SK-N-SH treated with all-trans-retinoic acid at 6 μM for 48 hours (cell line): ENCODE results near the gene CCDC57.

Source experiments
- ATAC-seq: fragments of 200-7000 bp; cut with Tn5 transposase; 3 replicates; pipeline ENCODE4 v1.9.1; 2020; ENCODE audit warnings: mild to moderate bottlenecking, moderate library complexity
- ARNTL ChIP-seq: fragments of 450-650 bp; formaldehyde crosslinking; IDR thresholded peaks from 2 replicates; pipeline ENCODE4 v1.5.0; 2020; ENCODE audit warnings: low read depth, mild to moderate bottlenecking, moderate library complexity, borderline replicate concordance
- CREB5 ChIP-seq: fragments of 250-450 bp; sonication (Bioruptor Pico); IDR thresholded peaks from 2 replicates; pipeline ENCODE4 v1.5.1; 2020; ENCODE audit warnings: low read depth, mild to moderate bottlenecking, moderate library complexity
- CSDC2 ChIP-seq: fragments of 250-450 bp; sonication (Bioruptor Pico); IDR thresholded peaks from 2 replicates; pipeline ENCODE4 v1.5.0; 2020; ENCODE audit warnings: mild to moderate bottlenecking, moderate library complexity
- CSRNP3 ChIP-seq: fragments of 250-450 bp; sonication (Bioruptor Pico); IDR thresholded peaks from 2 replicates; pipeline ENCODE4 v1.5.1; 2021; ENCODE audit warnings: mild to moderate bottlenecking, moderate library complexity
- ESRRG ChIP-seq: fragments of 250-450 bp; sonication (Bioruptor Pico); IDR thresholded peaks from 2 replicates; pipeline ENCODE4 v1.6.1; 2021; ENCODE audit warnings: mild to moderate bottlenecking
- OSR1 ChIP-seq: fragments of 250-450 bp; sonication (Bioruptor Pico); IDR thresholded peaks from 2 replicates; pipeline ENCODE4 v1.8.0; 2022; ENCODE audit warnings: moderate library complexity, mild to moderate bottlenecking, inconsistent platforms
- POU6F1 ChIP-seq: fragments of 250-450 bp; sonication (Bioruptor Pico); IDR thresholded peaks from 2 replicates; pipeline ENCODE4 v1.8.0; 2021; ENCODE audit warnings: low read depth, mild to moderate bottlenecking, moderate library complexity, borderline replicate concordance
- PPARA ChIP-seq: fragments of 250-450 bp; sonication (Bioruptor Pico); IDR thresholded peaks from 2 replicates; pipeline ENCODE4 v1.5.0; 2020; ENCODE audit warnings: mild to moderate bottlenecking, borderline replicate concordance
- RARB ChIP-seq: fragments of 250-450 bp; sonication (Bioruptor Pico); IDR thresholded peaks from 2 replicates; pipeline ENCODE4 v1.8.0; 2021; ENCODE audit warnings: mild to moderate bottlenecking, moderate library complexity
- TOX ChIP-seq: fragments of 250-450 bp; sonication (Bioruptor Pico); IDR thresholded peaks from 2 replicates; pipeline ENCODE4 v1.8.0; 2021; ENCODE audit warnings: mild to moderate bottlenecking, moderate library complexity, borderline replicate concordance
- TSHZ2 ChIP-seq: fragments of 250-450 bp; sonication (Bioruptor Pico); IDR thresholded peaks from 2 replicates; pipeline ENCODE4 v1.5.0; 2020; ENCODE audit warnings: mild to moderate bottlenecking, moderate library complexity
- ZC3H10 ChIP-seq: fragments of 250-450 bp; sonication (Bioruptor Pico); IDR thresholded peaks from 2 replicates; pipeline ENCODE4 v1.5.1; 2021; ENCODE audit warnings: mild to moderate bottlenecking, moderate library complexity
- ZFP3 ChIP-seq: fragments of 250-450 bp; sonication (Bioruptor Pico); IDR thresholded peaks from 2 replicates; pipeline ENCODE4 v1.5.0; 2020; ENCODE audit warnings: mild to moderate bottlenecking, moderate library complexity
- ZNF70 ChIP-seq: fragments of 450-650 bp; formaldehyde crosslinking; IDR thresholded peaks from 2 replicates; pipeline ENCODE4 v1.5.0; 2020; ENCODE audit warnings: mild to moderate bottlenecking, moderate library complexity
- ZNF8 ChIP-seq: fragments of 450-650 bp; formaldehyde crosslinking; IDR thresholded peaks from 2 replicates; pipeline ENCODE4 v1.5.0; 2020; ENCODE audit warnings: mild to moderate bottlenecking, moderate library complexity

The CCDC57 gene

GRCh38 chr17:82229698-82230608, 17.3 kb upstream of the CCDC57 start:
- peak; percentile 3 for ATAC-seq
- TF ChIP-seq CSDC2 (no peak), ZNF70 (no peak), RARB (CRISPR knock-in tag) (no peak), ZFP3 (CRISPR knock-in tag) (no peak), TOX (no peak), POU6F1 (CRISPR knock-in tag) (no peak), PPARA (no peak)
- TF ChIP-seq, all 23 proteins: peak for 0

GRCh38 chr17:82228842-82229697, 16.4 kb upstream of the CCDC57 start, which contains the start of gene SLC16A3:
Gene SLC16A3 (plus strand): TSS chr17:82229042. CDS start chr17:82236009, 6,967 bp downstream.
- peak; percentile 49 for ATAC-seq
- TF ChIP-seq ZNF8 (CRISPR knock-in tag), result no peak

GRCh38 chr17:82228278-82228841, 15.7 kb upstream of the CCDC57 start:
- no peak for ATAC-seq
- TF ChIP-seq ESRRG (CRISPR knock-in tag) (no peak), CSRNP3 (CRISPR knock-in tag) (no peak), TOX (no peak), ZNF70 (no peak), ARNTL (CRISPR knock-in tag) (no peak), OSR1 (CRISPR knock-in tag) (no peak), TSHZ2 (CRISPR knock-in tag) (no peak), CREB5 (CRISPR knock-in tag) (no peak), POU6F1 (CRISPR knock-in tag) (no peak)

- no peak for ATAC-seq
- TF ChIP-seq CREB5 (CRISPR knock-in tag) (no peak), TOX (no peak), ARNTL (CRISPR knock-in tag) (no peak), ZC3H10 (no peak), CSRNP3 (CRISPR knock-in tag) (no peak), ESRRG (CRISPR knock-in tag) (no peak), ZNF70 (no peak)
Observed at GRCh38 chr17:82227629-82228277, 15.1 kb upstream of the CCDC57 start.
